Measurements from ENCODE around the gene TMEM202.
"Not testable (repeated sequence)": the region's sequence is repeated elsewhere in the genome, so short reads cannot be mapped to it uniquely, and the experiment has no call there.

Gene TMEM202

DNA sequence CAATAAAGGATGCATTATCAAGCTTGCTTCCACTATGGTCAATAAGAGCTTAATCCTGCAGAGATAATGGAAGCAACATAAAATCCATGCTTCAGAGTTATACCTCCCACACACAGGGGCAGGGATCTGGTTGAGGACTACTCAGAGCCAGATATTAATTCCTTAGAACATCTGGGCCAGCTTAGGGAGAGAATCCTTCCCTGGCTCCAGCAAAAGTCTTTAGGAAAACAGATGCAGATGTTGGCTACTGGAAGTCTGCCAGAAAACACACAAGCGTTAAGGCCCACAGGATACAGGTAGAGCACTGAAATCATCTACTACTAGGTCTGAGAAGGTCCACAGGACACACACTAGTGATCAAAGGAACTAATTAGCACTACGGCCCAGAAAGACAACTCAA is 25.2 kb downstream of the TMEM202 start:
- Histone ChIP-seq H3K4me1 (ENCODE audit: insufficient read depth, low read length, poor library complexity, severe bottlenecking) (no peaks in the 10 kb centered on the region), H3K27me3 (ENCODE audit: insufficient read depth, low read length, poor library complexity, severe bottlenecking) (no peaks in the 10 kb centered on the region), H2AFZ (ENCODE audit: low read length) (no peak overlapping the region), H3F3A (ENCODE audit: low read depth) (no peaks in the 10 kb centered on the region), H3K36me3 (ENCODE audit: insufficient read depth, low read length) (no peaks in the 10 kb centered on the region), H4K20me1 (ENCODE audit: insufficient read depth, low read length, poor library complexity, severe bottlenecking) (no peaks in the 10 kb centered on the region), H3K9me3 (ENCODE audit: insufficient read depth, low read depth, low read length) (0 out of 2 replicates have a peak, but pooled peaks cover 4% of the 10 kb centered on the region), H3K4me3 (ENCODE audit: low read length, poor library complexity, severe bottlenecking) (no peak overlapping the region), H3K79me2 (ENCODE audit: insufficient read depth, low read length) (no peaks in the 10 kb centered on the region), H3K4me2 (ENCODE audit: low read depth, low read length, poor library complexity, severe bottlenecking) (no peak overlapping the region), H3K9me2 (replicated peaks; ENCODE audit: low read depth, low read length) (no peaks in the 10 kb centered on the region), H3K9ac (ENCODE audit: low read depth, low read length, poor library complexity, severe bottlenecking) (no peak overlapping the region)
- TF ChIP-seq, protein P1, sequence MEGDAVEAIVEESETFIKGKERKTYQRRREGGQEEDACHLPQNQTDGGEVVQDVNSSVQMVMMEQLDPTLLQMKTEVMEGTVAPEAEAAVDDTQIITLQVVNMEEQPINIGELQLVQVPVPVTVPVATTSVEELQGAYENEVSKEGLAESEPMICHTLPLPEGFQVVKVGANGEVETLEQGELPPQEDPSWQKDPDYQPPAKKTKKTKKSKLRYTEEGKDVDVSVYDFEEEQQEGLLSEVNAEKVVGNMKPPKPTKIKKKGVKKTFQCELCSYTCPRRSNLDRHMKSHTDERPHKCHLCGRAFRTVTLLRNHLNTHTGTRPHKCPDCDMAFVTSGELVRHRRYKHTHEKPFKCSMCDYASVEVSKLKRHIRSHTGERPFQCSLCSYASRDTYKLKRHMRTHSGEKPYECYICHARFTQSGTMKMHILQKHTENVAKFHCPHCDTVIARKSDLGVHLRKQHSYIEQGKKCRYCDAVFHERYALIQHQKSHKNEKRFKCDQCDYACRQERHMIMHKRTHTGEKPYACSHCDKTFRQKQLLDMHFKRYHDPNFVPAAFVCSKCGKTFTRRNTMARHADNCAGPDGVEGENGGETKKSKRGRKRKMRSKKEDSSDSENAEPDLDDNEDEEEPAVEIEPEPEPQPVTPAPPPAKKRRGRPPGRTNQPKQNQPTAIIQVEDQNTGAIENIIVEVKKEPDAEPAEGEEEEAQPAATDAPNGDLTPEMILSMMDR (conservative IDR thresholded peaks at IDR 0.05; ENCODE audit: low read length), result no peak
- no peak for TF ChIP-seq EZH2phosphoT487 (IDR thresholded peaks at IDR 0.05; ENCODE audit: borderline replicate concordance)

DNA sequence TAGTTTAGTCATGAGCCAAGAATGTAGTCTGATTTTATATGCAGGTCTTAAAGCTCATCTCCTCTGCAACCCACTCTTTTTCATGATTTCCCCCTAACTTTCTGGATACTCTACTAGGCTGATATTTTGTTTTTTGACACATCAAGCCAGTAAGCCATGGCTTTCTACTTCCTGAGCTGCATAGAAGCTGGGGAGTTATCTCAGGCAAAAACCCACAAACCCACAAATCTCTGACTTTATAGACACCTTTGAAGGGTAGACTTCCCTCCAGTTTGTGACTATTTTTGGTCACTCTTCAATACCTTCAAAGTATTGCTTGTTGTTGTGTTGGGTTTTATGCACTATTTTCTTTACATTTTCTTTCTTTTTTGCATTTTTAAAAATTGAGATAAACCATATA is 28.6 kb downstream of the TMEM202 start:
- H3K4me2 ChIP-seq (ENCODE audit: low read depth, low read length, poor library complexity, severe bottlenecking), result no peak overlapping the region
- H3K9me3 ChIP-seq (ENCODE audit: insufficient read depth, low read depth, low read length), result 0 out of 2 replicates have a peak, but pooled peaks cover 4% of the 10 kb centered on the region
- H3K9me2 ChIP-seq (replicated peaks; ENCODE audit: low read depth, low read length), result no peaks in the 10 kb centered on the region
- no peaks in the 10 kb centered on the region for H3F3A ChIP-seq (ENCODE audit: low read depth)
- no peaks in the 10 kb centered on the region for H3K4me1 ChIP-seq (ENCODE audit: insufficient read depth, low read length, poor library complexity, severe bottlenecking)
- no peaks in the 10 kb centered on the region for H3K27me3 ChIP-seq (ENCODE audit: insufficient read depth, low read length, poor library complexity, severe bottlenecking)
- no peak overlapping the region for H3K4me3 ChIP-seq (ENCODE audit: low read length, poor library complexity, severe bottlenecking)
- no peak overlapping the region for H3K9ac ChIP-seq (ENCODE audit: low read depth, low read length, poor library complexity, severe bottlenecking)
- H3K79me2 ChIP-seq (ENCODE audit: insufficient read depth, low read length), result no peaks in the 10 kb centered on the region
- TF ChIP-seq, protein P1 (conservative IDR thresholded peaks at IDR 0.05; ENCODE audit: low read length), result no peak
- no peak for TF ChIP-seq EZH2phosphoT487 (IDR thresholded peaks at IDR 0.05; ENCODE audit: borderline replicate concordance)
- no peaks in the 10 kb centered on the region for H3K36me3 ChIP-seq (ENCODE audit: insufficient read depth, low read length)
- no peaks in the 10 kb centered on the region for H4K20me1 ChIP-seq (ENCODE audit: insufficient read depth, low read length, poor library complexity, severe bottlenecking)
- no peak overlapping the region for H2AFZ ChIP-seq (ENCODE audit: low read length)

GRCh38 chr15:72437650-72438316 is 39.7 kb downstream of the TMEM202 start:
- no peaks in the 10 kb centered on the region for H3K36me3 ChIP-seq (ENCODE audit: insufficient read depth, low read length)
- H3K9ac ChIP-seq (ENCODE audit: low read depth, low read length, poor library complexity, severe bottlenecking), result no peak overlapping the region
- TF ChIP-seq, protein P1 (conservative IDR thresholded peaks at IDR 0.05; ENCODE audit: low read length), result no peak
- no peak overlapping the region for H2AFZ ChIP-seq (ENCODE audit: low read length)
- H4K20me1 ChIP-seq (ENCODE audit: insufficient read depth, low read length, poor library complexity, severe bottlenecking), result no peaks in the 10 kb centered on the region
- H3K9me3 ChIP-seq (ENCODE audit: insufficient read depth, low read depth, low read length), result peaks cover 6% of the 10 kb centered on the region; the same call in 1 of the 2 replicates
- no peak overlapping the region for H3K4me2 ChIP-seq (ENCODE audit: low read depth, low read length, poor library complexity, severe bottlenecking)
- no peaks in the 10 kb centered on the region for H3K27me3 ChIP-seq (ENCODE audit: insufficient read depth, low read length, poor library complexity, severe bottlenecking)
- H3K9me2 ChIP-seq (replicated peaks; ENCODE audit: low read depth, low read length), result no peaks in the 10 kb centered on the region
- H3F3A ChIP-seq (ENCODE audit: low read depth), result no peaks in the 10 kb centered on the region
- H3K4me1 ChIP-seq (ENCODE audit: insufficient read depth, low read length, poor library complexity, severe bottlenecking), result no peaks in the 10 kb centered on the region
- no peaks in the 10 kb centered on the region for H3K79me2 ChIP-seq (ENCODE audit: insufficient read depth, low read length)
- no peak overlapping the region for H3K4me3 ChIP-seq (ENCODE audit: low read length, poor library complexity, severe bottlenecking)

- H3K27me3 ChIP-seq (ENCODE audit: insufficient read depth, low read length, poor library complexity, severe bottlenecking); H3K36me3 ChIP-seq (ENCODE audit: insufficient read depth, low read length); H3K4me1 ChIP-seq (ENCODE audit: insufficient read depth, low read length, poor library complexity, severe bottlenecking); H3K9me2 ChIP-seq (replicated peaks; ENCODE audit: low read depth, low read length); H3K79me2 ChIP-seq (ENCODE audit: insufficient read depth, low read length); H3K9me3 ChIP-seq (ENCODE audit: insufficient read depth, low read depth, low read length); H3F3A ChIP-seq (ENCODE audit: low read depth); H3K9ac ChIP-seq (ENCODE audit: low read depth, low read length, poor library complexity, severe bottlenecking); H3K4me2 ChIP-seq (ENCODE audit: low read depth, low read length, poor library complexity, severe bottlenecking); H3K4me3 ChIP-seq (ENCODE audit: low read length, poor library complexity, severe bottlenecking); H2AFZ ChIP-seq (ENCODE audit: low read length); H4K20me1 ChIP-seq (ENCODE audit: insufficient read depth, low read length, poor library complexity, severe bottlenecking): not testable (repeated sequence)
Observed at GRCh38 chr15:72442848-72443247, 44.7 kb downstream of the TMEM202 start.

Measured in Loucy (cell line).